NCI-H2196 treated with DMSO at 0.1 percent for 48 hours (cell line): ENCODE results near the gene MED29.
"Not testable (repeated sequence)": the region's sequence is repeated elsewhere in the genome, so short reads cannot be mapped to it uniquely, and the experiment has no call there.

Source experiments
- DNase-seq: peaks from one replicate; lab custom pipeline; 2025; ENCODE audit not compliant: unreplicated experiment; lab: John Stamatoyannopoulos, UW

The MED29 gene

GRCh38 chr19:39370735-39371134, 20.4 kb upstream of the MED29 start:
- no peak for DNase-seq

- DNase-seq = no peak
These were observed 19.0 kb upstream of the MED29 start for GRCh38 chr19:39372047-39372802.

GRCh38 chr19:39372941-39373340, 18.2 kb upstream of the MED29 start:
- no peak for DNase-seq

- no peak for DNase-seq
These were observed 15.2 kb upstream of the MED29 start for GRCh38 chr19:39375929-39376328.

- no peak for DNase-seq
These were observed 13.5 kb upstream of the MED29 start for GRCh38 chr19:39377373-39378362.

GRCh38 chr19:39379366-39379765, 11.8 kb upstream of the MED29 start:
- DNase-seq = not testable (repeated sequence)

GRCh38 chr19:39379865-39380396, 11.2 kb upstream of the MED29 start:
- no peak for DNase-seq

- no peak for DNase-seq
These were observed 10.4 kb upstream of the MED29 start for GRCh38 chr19:39380521-39381502.

- no peak for DNase-seq
These were observed 9.1 kb upstream of the MED29 start for GRCh38 chr19:39381910-39382611.

GRCh38 chr19:39382991-39383828, 8.0 kb upstream of the MED29 start:
- no peak for DNase-seq

- DNase-seq = no peak
These were observed 6.2 kb upstream of the MED29 start for GRCh38 chr19:39384839-39385568.

GRCh38 chr19:39385629-39386411, 5.4 kb upstream of the MED29 start:
- DNase-seq = no peak

- DNase-seq = no peak
These were observed 4.6 kb upstream of the MED29 start for GRCh38 chr19:39386557-39386956.

GRCh38 chr19:39388657-39389056, 2.5 kb upstream of the MED29 start:
- no peak for DNase-seq

GRCh38 chr19:39389631-39390414, 1.4 kb upstream of the MED29 start:
- DNase-seq = no peak

GRCh38 chr19:39390451-39390750, 777 bp upstream of the MED29 start:
- no peak for DNase-seq
